NAMALWA (cell line): ENCODE results near the gene LTB4R2.
"Not testable (repeated sequence)": the region's sequence is repeated elsewhere in the genome, so short reads cannot be mapped to it uniquely, and the experiment has no call there.

ENCODE experiments used
- DNase-seq: peaks from one replicate; pipeline ENCODE4 v3.0.0-alpha.2; 2015; ENCODE audit warnings: low spot score

LTB4R2 gene

GRCh38 chr14:24340606-24341005 lies 30.7 kb downstream of the LTB4R2 start:
- DNase-seq = no peak

GRCh38 chr14:24342889-24343288 lies 32.9 kb downstream of the LTB4R2 start:
- no peak for DNase-seq

GRCh38 chr14:24343795-24344660 lies 34.1 kb downstream of the LTB4R2 start:
- DNase-seq = no peak

DNA sequence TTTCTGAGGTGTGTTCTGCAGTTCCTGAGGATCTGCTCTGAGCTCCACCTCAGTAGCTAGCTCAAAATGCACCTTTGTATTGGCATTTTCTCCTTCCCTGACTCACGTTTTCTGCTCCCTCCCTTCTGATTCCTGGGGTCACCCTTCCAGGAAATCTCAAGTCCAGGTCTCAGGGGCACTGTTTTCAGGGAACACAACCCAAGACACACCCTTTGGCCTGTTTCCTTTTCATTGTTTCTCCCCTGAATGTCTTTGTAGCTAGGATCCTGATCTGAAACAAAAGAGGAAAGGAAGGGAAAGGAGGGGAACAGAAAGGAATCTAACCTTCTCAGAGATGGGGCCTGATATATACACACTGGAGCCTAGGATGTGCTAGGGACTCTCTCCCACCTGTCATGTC lies 37.2 kb downstream of the LTB4R2 start:
- DNase-seq = no peak

DNA sequence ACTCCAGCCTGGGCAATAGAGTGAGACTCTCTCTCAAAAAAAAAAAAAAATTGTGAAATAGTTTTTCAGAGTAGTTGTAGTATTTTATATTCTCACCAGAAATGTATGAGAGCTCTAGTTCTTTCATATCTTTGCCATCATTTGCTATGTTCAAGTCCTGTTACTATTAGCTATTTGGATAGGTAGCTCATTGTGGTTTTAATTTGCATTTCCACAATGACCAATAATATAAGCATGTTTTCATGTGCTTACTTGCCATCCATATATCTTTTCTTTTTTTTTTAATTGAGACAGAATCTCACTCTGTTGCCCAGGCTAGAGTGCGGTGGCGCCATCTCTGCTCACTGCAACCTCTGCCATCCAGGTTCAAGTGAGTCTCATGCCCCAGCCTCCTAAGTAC lies 38.2 kb downstream of the LTB4R2 start:
- no peak for DNase-seq

GRCh38 chr14:24349742-24350141 lies 39.8 kb downstream of the LTB4R2 start:
- no peak for DNase-seq

DNA sequence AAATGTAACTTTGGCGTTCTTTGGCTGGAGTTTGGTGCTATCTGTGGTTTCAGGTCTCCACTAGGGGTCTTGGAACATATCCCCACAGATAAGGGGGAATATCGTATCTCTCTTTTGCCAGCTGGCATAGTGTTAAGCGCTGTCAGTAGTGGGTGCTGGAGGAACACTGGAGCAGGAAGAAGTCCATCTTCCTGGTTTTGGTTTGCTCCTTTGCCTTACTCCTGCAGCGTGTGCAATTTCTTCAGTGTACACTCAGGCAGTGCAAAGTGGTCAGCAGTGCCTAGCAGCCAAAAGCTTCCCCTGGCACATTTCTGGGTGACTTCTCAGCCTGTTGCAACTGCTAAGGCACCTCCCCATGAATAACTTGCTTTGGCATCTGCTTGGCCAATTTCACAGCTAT lies 41.6 kb downstream of the LTB4R2 start:
- DNase-seq = no peak

- DNase-seq = no peak
Observed at GRCh38 chr14:24353559-24354481, 43.9 kb downstream of the LTB4R2 start.

DNA sequence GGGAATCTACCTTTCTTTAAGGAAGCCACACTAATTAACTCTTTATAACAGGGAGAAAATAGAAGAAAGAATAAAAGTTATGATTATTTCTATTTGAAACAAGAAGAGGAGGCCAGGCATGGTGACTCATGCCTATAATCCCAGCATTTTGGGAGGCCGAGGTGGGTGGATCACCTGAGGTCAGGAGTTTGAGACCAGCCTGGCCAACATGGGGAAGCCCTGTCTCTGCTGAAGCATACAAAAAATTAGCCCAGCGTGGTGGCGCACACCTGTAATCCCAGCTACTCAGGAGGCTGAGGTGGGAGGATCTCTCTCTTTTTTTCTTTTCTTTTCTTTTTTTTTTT lies 44.5 kb downstream of the LTB4R2 start:
- not testable (repeated sequence) for DNase-seq

DNA sequence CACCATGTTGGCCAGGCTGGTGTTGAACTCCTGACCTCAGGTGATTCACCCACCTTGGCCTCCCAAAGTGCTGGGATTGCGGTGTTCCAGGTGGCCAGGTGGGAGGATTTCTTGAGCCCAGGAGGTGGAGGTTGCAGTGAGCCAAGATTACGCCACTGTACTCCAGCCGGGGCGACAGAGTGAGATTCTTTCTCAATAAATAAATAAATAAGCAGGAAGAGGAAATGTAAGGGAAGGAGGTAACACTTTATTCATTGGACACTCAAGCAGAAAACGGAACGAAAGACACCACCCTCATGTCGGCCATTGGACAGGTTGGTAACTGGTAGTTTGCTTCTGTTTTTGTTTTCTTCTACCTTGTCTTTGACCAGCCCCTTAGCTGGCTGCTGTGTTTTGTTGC lies 45.1 kb downstream of the LTB4R2 start:
- no peak for DNase-seq

GRCh38 chr14:24356208-24356607 lies 46.3 kb downstream of the LTB4R2 start:
- DNase-seq = no peak

DNA sequence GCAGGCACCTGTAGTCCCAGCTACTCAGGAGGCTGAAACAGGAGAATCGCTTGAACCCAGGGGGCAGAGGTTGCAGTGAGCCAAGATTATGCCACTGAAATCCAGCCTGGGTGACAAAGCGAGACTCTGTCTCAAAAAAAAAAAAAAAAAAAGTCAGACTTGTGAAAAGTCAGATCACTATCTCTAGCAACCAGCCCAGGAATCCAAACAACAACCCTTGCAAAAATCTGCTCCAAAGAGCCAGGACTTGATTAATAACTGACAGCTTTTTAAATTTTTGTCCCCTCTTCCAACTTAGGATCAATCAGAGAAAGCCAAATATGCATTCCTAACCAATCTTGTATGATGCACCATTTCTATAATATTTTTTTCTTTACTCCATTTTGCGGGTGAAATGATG lies 50.3 kb downstream of the LTB4R2 start:
- no peak for DNase-seq

DNA sequence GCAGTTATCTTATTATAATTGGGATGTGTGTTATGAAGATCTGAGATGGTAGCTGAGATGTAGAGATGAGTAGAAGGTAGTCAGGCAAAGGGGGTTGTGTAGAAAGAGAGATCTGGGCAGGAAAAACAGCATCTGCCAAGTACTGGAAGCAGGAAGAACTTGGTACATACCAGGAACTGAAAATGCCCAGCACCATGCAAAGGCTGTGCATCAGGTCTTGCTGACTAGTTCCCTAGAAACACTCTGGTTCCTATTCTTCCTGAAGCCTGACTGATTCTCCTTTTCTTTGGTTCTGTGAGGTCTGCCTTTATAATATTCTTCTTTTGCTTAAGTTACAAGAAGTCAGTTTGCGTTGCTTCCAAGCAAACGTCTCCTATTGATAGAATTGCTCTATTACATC lies 51.4 kb downstream of the LTB4R2 start:
- DNase-seq = no peak
